GM19468 (cell line): ENCODE data around the gene NAALAD2.
"Not testable (repeated sequence)": the region's sequence is repeated elsewhere in the genome, so short reads cannot be mapped to it uniquely, and the experiment has no call there.

Experiments used
- ATAC-seq: cut with Tn5 transposase; IDR thresholded peaks from one replicate; pipeline ENCODE4 v1.9.1; 2021; ENCODE audit warnings: mild to moderate bottlenecking, moderate library complexity, moderate number of reproducible peaks; ENCODE audit not compliant: unreplicated experiment; ENCODE audit errors: extremely low read depth

Gene NAALAD2

DNA sequence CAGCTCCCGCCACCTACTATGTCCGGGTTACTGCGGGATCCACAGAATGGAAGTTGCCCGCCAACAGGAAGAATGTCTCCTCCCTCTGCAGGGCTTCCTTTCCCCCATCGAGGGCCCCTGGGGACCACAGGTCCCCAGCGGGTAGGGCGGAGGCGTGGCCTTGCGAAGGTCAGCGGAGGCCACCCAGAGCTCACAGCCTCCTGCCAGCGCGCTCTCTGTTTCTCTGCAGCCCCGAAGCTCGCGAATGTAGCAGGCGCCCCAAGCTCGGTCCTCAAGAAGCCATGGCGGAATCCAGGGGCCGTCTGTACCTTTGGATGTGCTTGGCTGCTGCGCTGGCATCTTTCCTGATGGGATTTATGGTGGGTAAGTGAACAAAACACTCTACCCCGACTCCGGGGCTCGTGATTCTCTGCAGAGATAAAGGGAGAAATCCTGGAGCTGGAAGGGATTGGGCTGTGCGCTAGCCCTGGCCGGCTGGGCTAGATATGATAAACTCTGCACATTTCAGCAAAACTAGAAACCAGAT is at the start of gene NAALAD2:
Gene NAALAD2, plus strand, starts transcription at position 186 of the 526 bp plus-strand sequence. Its CDS starts 96 bp downstream, at position 282.
- ATAC-seq, result no peak

- ATAC-seq, result not testable (repeated sequence)
Measured at GRCh38 chr11:90085650-90086049, 48.8 kb upstream of the NAALAD2 start, which contains the start of gene UBTFL1. TSS of gene UBTFL1 (plus strand) at chr11:90085950. CDS start at chr11:90085950, 0 bp downstream.

- ATAC-seq, result not testable (repeated sequence)
Measured at GRCh38 chr11:90088731-90089130, 45.7 kb upstream of the NAALAD2 start.

DNA sequence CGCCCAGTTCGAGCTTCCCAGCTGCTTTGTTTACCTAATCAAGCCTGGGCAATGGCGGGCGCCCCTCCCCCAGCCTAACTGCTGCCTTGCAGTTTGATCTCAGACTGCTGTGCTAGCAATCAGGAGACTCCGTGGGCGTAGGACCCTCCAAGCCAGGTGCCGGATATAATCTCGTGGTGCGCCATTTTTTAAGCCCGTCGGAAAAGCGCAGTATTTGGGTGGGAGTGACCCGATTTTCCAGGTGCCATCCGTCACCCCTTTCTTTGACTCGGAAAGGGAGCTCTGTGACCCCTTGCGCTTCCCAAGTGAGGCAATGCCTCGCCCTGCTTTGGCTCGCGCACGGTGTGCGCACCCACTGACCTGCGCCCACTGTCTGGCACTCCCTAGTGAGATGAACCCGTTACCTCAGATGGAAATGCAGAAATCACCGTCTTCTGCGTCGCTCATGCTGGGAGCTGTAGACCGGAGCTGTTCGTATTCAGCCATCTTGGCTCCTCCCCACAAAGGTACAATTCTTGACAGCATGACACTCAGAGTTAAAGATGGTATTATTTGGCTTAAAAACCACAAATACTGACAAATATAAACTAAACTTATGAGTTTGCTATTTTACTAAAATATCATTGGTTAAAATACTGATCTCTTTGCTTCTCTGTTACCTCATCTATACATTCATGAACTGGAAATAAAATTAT is 39.1 kb upstream of the NAALAD2 start:
- ATAC-seq, result not testable (repeated sequence)

GRCh38 chr11:90098261-90098660 is 36.2 kb upstream of the NAALAD2 start:
- not testable (repeated sequence) for ATAC-seq

- no peak for ATAC-seq
Measured at GRCh38 chr11:90100431-90100830, 34.0 kb upstream of the NAALAD2 start.

GRCh38 chr11:90113541-90113940 is 20.9 kb upstream of the NAALAD2 start:
- ATAC-seq, result no peak

DNA sequence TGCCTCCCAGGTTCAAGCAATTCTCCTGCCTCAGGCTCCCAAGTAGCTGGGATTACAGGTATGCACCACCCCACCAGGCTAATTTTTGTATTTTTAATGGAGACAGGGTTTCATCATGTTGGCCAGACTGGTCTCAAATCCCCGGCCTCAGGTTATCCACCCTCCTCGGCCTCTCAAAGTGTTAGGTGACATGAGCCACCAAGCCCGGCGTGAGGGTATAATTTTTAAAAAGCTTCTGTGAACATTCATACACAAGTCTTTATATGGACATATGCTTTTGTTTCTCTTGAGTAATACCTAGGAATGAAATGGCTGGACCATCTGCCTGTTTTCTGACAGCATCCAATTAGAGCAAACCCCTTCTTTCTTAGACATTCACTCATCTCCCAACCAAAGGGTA is 14.3 kb upstream of the NAALAD2 start:
- no peak for ATAC-seq

- ATAC-seq, result no peak
Measured at GRCh38 chr11:90124371-90124770, 10.1 kb upstream of the NAALAD2 start.

DNA sequence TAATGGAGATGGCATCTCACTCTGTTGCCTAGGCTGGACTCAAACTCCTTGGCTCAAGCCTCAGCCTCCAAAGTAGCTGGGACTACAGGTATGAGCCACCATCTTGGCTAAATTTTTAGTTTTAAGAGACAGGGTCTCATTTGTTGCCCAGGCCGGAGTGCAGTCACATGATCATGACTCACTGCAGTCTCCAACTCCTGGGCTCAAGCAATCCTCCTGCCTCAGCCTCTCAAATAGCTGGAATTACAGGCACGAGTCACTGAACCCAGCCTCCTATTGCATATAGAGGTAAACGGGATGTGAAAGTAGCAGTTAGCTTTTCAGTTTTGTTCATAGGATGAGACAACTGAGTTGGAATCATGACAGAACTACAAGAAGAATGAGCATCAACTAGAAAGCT is 9.5 kb upstream of the NAALAD2 start:
- ATAC-seq, result no peak

GRCh38 chr11:90133560-90134477 is 644 bp upstream of the NAALAD2 start:
- no peak for ATAC-seq

- no peak for ATAC-seq
Measured at GRCh38 chr11:90135016-90135415, 553 bp downstream of the NAALAD2 start.

GRCh38 chr11:90148900-90149299 is 14.4 kb downstream of the NAALAD2 start:
- ATAC-seq, result no peak

DNA sequence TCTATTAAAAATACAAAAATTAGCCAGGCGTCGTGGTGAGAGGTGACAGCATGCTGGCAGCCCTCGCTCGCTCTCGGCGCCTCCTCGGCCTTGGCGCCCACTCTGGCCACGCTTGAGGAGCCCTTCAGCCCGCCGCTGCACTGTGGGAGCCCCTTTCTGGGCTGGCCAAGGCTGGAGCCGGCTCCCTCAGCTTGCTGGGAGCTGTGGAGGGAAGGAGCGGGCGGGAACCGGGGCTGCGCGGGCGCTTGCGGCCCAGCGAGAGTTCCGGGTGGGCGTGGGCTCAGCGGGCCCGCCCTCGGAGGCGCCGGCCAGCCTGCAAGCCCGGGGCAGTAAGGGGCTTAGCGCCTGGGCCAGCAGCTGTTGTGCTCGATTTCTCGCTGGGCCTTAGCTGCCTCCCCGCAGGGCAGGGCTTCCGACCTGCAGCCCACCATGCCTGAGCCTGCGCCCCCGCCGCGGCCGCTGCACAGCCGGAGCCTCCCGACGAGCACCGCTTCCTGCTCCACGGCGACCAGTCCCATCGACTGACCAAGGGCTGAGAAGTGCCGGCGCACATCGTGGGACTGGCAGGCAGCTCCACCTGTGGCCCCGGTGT is 32.6 kb downstream of the NAALAD2 start:
- not testable (repeated sequence) for ATAC-seq

- not testable (repeated sequence) for ATAC-seq
Measured at GRCh38 chr11:90167704-90168103, 33.2 kb downstream of the NAALAD2 start.

- no peak for ATAC-seq
Measured at GRCh38 chr11:90168571-90168970, 34.1 kb downstream of the NAALAD2 start.

GRCh38 chr11:90171359-90171758 is 36.9 kb downstream of the NAALAD2 start:
- no peak for ATAC-seq

DNA sequence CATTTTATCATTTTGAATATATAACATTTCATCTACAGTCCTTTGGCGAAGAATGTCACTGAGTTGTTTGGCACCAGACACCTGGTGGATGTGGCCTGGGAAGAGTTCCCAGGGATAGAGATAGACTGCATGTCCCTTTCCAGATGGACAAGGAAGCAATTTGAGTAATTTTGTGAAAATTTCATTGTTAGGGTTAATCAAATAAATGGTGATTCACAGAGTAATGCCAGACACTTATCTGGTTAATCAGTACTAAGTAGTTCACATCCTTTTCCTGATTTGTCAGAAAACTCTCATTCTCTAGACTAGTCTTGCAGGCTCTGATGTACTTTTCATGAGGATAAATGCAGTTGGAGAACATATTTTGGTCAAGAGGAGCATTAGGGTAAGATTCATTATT is 41.6 kb downstream of the NAALAD2 start:
- no peak for ATAC-seq

DNA sequence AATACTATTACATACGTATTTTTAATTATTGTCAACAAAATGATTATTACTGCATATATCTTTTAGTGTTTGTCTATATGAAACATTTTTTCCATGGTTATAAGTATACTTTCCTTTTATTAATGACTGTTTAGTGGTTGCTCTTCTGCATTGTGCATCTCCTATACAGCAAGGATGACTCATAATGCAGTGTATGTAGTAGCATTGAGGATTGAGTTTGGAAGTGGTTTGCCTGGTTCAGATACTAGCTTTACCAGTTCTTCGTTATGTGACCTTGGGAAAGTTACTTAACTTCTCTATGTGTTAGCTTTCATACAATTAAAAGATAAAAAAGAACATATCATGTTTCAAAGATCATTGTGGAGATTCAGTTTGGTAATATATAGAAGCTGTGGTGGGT is 44.3 kb downstream of the NAALAD2 start:
- ATAC-seq, result no peak

GRCh38 chr11:90179923-90180322 is 45.5 kb downstream of the NAALAD2 start:
- no peak for ATAC-seq
